OCI-LY3 (cell line): ENCODE measurements around the gene TBC1D23.

Experiments used
- CTCF ChIP-seq: fragments of 200-600, 300-600 bp; sonication (generic); IDR thresholded peaks from 2 replicates; pipeline ENCODE4 v1.5.1; 2014; ENCODE audit warnings: antibody characterized with exemption, low read length, low read depth
- EZH2phosphoT487 ChIP-seq: fragments of 200-600 bp; shearing (Covaris generic); IDR thresholded peaks from 2 replicates; pipeline ENCODE4 v1.6.1; 2018; ENCODE audit warnings: antibody characterized with exemption, mixed run types, low read depth

- TF ChIP-seq CTCF (no peak), EZH2phosphoT487 (no peak)
Measured at GRCh38 chr3:100213891-100214573, 46.8 kb upstream of the TBC1D23 start.
